Neural cell (in vitro differentiated cells): ENCODE results near the gene LIPK. TPM values are rescaled to one million over a fixed set of nuclear protein-coding genes. Genes with fewer than 3 reads are reported as not detected.
"Not testable (repeated sequence)": the region's sequence is repeated elsewhere in the genome, so short reads cannot be mapped to it uniquely, and the experiment has no call there.

Experiments
- H2AFZ ChIP-seq: fragments of 200-600, 300-800 bp; sonication (generic), shearing (Covaris generic); 2 replicates; pipeline ENCODE4 v1.6.0; 2014; ENCODE audit warnings: low read depth, mild to moderate bottlenecking, antibody characterized with exemption, low read length, moderate library complexity
- H3F3A ChIP-seq: fragments of 200-600 bp; shearing (Covaris generic); 2 replicates; pipeline ENCODE4 v1.6.1; 2016; ENCODE audit warnings: mild to moderate bottlenecking, moderate library complexity, mixed read lengths, antibody characterized with exemption, low read length; ENCODE audit not compliant: insufficient read depth, poor library complexity, severe bottlenecking
- H3K27ac ChIP-seq: fragments of 200-600, 300-800 bp; sonication (generic), shearing (Covaris generic); 2 replicates; pipeline ENCODE4 v1.5.1; 2014; ENCODE audit warnings: mild to moderate bottlenecking, low read length, moderate library complexity
- H3K27me3 ChIP-seq: fragments of 300-800, 200-600 bp; sonication (generic), shearing (Covaris generic); 2 replicates; pipeline ENCODE4 v1.6.0; 2014; ENCODE audit warnings: mild to moderate bottlenecking, low read depth, low read length, moderate library complexity; ENCODE audit not compliant: insufficient read depth
- H3K36me3 ChIP-seq: fragments of 300-800, 200-600 bp; sonication (generic), shearing (Covaris generic); 2 replicates; pipeline ENCODE4 v1.5.1; 2014; ENCODE audit warnings: mild to moderate bottlenecking, antibody characterized with exemption, low read length, moderate library complexity; ENCODE audit not compliant: insufficient read depth
- H3K4me2 ChIP-seq: fragments of 300-800, 200-600 bp; sonication (generic), shearing (Covaris generic); 2 replicates; pipeline ENCODE4 v1.6.0; 2014; ENCODE audit warnings: mild to moderate bottlenecking, low read length
- H3K4me3 ChIP-seq: fragments of 300-800, 200-600 bp; sonication (generic), shearing (Covaris generic); 2 replicates; pipeline ENCODE4 v1.5.1; 2014; ENCODE audit warnings: mild to moderate bottlenecking, low read length, moderate library complexity
- H3K79me2 ChIP-seq: fragments of 200-600 bp; shearing (Covaris generic); replicated peaks from 2 replicates; pipeline ENCODE4 v1.6.0; 2014; ENCODE audit warnings: mild to moderate bottlenecking, low read length, moderate library complexity; ENCODE audit not compliant: insufficient read depth
- H3K9ac ChIP-seq: fragments of 300-800, 200-600 bp; sonication (generic), shearing (Covaris generic); 2 replicates; pipeline ENCODE4 v1.6.1; 2016; ENCODE audit warnings: mild to moderate bottlenecking, low read length, mixed read lengths
- H3K9me2 ChIP-seq: fragments of 200-600 bp; shearing (Covaris generic); 2 replicates; pipeline ENCODE4 v1.6.1; 2016; ENCODE audit warnings: mild to moderate bottlenecking, low read length, mixed read lengths; ENCODE audit not compliant: insufficient read depth
- H3K9me3 ChIP-seq: fragments of 200-600, 300-800 bp; sonication (generic), shearing (Covaris generic); 2 replicates; pipeline ENCODE4 v1.6.1; 2016; ENCODE audit warnings: mild to moderate bottlenecking, mixed run types, low read length, moderate library complexity, mixed read lengths
- H4K20me1 ChIP-seq: fragments of 200-600 bp; shearing (Covaris generic); 2 replicates; pipeline ENCODE4 v1.6.1; 2016; ENCODE audit warnings: mild to moderate bottlenecking, mixed run types; ENCODE audit not compliant: insufficient read depth
- EP300 ChIP-seq: fragments of 450-650 bp; conservative IDR thresholded peaks from 2 replicates; pipeline ENCODE4 v1.6.1; 2014; ENCODE audit warnings: antibody characterized with exemption, mild to moderate bottlenecking, moderate library complexity; ENCODE audit not compliant: poor library complexity, severe bottlenecking
- EZH2 ChIP-seq: fragments of 200-600, 300-800 bp; shearing (Covaris generic), sonication (generic); IDR thresholded peaks from 2 replicates; pipeline ENCODE4 v1.6.1; 2014; ENCODE audit warnings: antibody characterized with exemption, low read length, borderline replicate concordance, mild to moderate bottlenecking; ENCODE audit not compliant: insufficient read depth, poor library complexity, severe bottlenecking
- MXI1 ChIP-seq: fragments of 450-650 bp; conservative IDR thresholded peaks from 2 replicates; pipeline ENCODE4 v1.6.1; 2014; ENCODE audit warnings: antibody characterized with exemption, mild to moderate bottlenecking; ENCODE audit not compliant: poor library complexity, severe bottlenecking
- POLR2AphosphoS5 ChIP-seq: IDR thresholded peaks from 2 replicates; pipeline ENCODE4 v1.6.1; 2012
- RAD21 ChIP-seq: fragments of 450-650 bp; conservative IDR thresholded peaks from 2 replicates; pipeline ENCODE4 v1.6.1; 2014; ENCODE audit warnings: antibody characterized with exemption, mild to moderate bottlenecking, moderate library complexity
- SMC3 ChIP-seq: fragments of 450-650 bp; conservative IDR thresholded peaks from 2 replicates; pipeline ENCODE4 v1.6.1; 2014; ENCODE audit warnings: antibody characterized with exemption, mild to moderate bottlenecking, moderate library complexity; ENCODE audit not compliant: poor library complexity
- TAF1 ChIP-seq: IDR thresholded peaks from 2 replicates; pipeline ENCODE4 v1.6.1; 2012; ENCODE audit warnings: low read depth
- polyA plus RNA-seq: library from polyadenylated mRNA; depleted of rRNA; stranded (reverse); fragments of >200 nt; gene quantifications from 2 replicates; pipeline ENCODE4 v1.2.3, GENCODE V29; 2014
- TF ChIP-seq, protein P1 (sequence below): IDR thresholded peaks from 2 replicates; pipeline ENCODE4 v1.6.1; 2012; ENCODE audit warnings: borderline replicate concordance
- TF ChIP-seq, protein P2 (sequence below): fragments of 450-650 bp; IDR thresholded peaks from 2 replicates; pipeline ENCODE4 v1.5.1; 2014; ENCODE audit warnings: antibody characterized with exemption, mild to moderate bottlenecking, moderate library complexity; ENCODE audit not compliant: poor library complexity, severe bottlenecking

Gene LIPK
- polyA plus RNA-seq, 1 donor from 2014 or later, result not detected

DNA sequence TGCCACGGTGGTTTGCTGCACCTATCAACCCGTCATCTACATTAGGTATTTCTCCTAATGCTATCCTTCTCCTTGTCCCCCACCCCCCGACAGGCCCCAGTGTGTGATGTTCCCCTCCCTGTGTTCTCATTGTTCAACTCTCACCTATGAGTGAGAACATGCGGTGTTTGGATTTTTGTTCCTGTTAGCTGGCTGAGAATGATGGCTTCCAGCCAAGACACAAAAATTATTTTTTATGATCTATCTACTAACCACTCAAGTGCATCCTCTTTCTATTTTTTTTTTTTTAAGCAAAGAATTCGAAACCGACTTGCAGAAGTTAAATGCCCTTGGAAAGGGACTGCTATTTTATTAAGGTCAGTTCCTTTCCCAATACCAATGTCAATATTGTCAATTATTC, 3.3 kb downstream of the LIPK start:
- not testable (repeated sequence) for H3K4me3 ChIP-seq, H3K79me2 ChIP-seq, H3K27me3 ChIP-seq, H3K27ac ChIP-seq, H2AFZ ChIP-seq, H3K9ac ChIP-seq, H3F3A ChIP-seq, H3K9me3 ChIP-seq, H3K4me2 ChIP-seq, H4K20me1 ChIP-seq, H3K36me3 ChIP-seq, H3K9me2 ChIP-seq

DNA sequence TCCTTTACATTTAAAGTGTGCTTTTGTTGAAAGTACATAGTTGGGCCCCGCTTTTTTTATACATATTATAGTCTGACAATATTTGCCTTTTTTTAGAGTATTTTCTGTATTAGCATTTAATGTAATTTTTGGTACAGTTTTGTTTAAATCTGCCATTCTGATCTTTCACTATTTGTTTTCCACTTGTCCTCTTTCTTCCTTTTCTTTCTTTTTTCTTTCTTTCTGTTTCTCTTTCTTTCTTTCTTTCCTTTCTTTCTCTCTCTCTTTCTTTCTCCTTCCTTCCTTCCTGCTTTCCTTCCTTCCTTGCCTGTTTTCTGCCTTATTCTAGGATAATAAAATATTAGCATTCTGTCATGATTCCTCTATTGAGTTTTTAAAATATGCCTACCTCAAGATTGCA, 9.5 kb downstream of the LIPK start:
- no peak overlapping the region for H2AFZ ChIP-seq
- H3F3A ChIP-seq, result no peaks in the 10 kb centered on the region
- no peak overlapping the region for H3K27ac ChIP-seq
- no peaks in the 10 kb centered on the region for H3K9me2 ChIP-seq
- H3K9me3 ChIP-seq, result no peaks in the 10 kb centered on the region
- H3K79me2 ChIP-seq, result no peaks in the 10 kb centered on the region
- H4K20me1 ChIP-seq, result no peaks in the 10 kb centered on the region
- TF ChIP-seq EP300 (no peak), RAD21 (no peak), TAF1 (no peak), SMC3 (no peak), MXI1 (no peak), POLR2AphosphoS5 (no peak)
- TF ChIP-seq, protein P1, sequence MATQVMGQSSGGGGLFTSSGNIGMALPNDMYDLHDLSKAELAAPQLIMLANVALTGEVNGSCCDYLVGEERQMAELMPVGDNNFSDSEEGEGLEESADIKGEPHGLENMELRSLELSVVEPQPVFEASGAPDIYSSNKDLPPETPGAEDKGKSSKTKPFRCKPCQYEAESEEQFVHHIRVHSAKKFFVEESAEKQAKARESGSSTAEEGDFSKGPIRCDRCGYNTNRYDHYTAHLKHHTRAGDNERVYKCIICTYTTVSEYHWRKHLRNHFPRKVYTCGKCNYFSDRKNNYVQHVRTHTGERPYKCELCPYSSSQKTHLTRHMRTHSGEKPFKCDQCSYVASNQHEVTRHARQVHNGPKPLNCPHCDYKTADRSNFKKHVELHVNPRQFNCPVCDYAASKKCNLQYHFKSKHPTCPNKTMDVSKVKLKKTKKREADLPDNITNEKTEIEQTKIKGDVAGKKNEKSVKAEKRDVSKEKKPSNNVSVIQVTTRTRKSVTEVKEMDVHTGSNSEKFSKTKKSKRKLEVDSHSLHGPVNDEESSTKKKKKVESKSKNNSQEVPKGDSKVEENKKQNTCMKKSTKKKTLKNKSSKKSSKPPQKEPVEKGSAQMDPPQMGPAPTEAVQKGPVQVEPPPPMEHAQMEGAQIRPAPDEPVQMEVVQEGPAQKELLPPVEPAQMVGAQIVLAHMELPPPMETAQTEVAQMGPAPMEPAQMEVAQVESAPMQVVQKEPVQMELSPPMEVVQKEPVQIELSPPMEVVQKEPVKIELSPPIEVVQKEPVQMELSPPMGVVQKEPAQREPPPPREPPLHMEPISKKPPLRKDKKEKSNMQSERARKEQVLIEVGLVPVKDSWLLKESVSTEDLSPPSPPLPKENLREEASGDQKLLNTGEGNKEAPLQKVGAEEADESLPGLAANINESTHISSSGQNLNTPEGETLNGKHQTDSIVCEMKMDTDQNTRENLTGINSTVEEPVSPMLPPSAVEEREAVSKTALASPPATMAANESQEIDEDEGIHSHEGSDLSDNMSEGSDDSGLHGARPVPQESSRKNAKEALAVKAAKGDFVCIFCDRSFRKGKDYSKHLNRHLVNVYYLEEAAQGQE, result no peak
- TF ChIP-seq, protein P2, sequence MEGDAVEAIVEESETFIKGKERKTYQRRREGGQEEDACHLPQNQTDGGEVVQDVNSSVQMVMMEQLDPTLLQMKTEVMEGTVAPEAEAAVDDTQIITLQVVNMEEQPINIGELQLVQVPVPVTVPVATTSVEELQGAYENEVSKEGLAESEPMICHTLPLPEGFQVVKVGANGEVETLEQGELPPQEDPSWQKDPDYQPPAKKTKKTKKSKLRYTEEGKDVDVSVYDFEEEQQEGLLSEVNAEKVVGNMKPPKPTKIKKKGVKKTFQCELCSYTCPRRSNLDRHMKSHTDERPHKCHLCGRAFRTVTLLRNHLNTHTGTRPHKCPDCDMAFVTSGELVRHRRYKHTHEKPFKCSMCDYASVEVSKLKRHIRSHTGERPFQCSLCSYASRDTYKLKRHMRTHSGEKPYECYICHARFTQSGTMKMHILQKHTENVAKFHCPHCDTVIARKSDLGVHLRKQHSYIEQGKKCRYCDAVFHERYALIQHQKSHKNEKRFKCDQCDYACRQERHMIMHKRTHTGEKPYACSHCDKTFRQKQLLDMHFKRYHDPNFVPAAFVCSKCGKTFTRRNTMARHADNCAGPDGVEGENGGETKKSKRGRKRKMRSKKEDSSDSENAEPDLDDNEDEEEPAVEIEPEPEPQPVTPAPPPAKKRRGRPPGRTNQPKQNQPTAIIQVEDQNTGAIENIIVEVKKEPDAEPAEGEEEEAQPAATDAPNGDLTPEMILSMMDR, result no peak
- no peak overlapping the region for H3K4me2 ChIP-seq
- no peaks in the 10 kb centered on the region for H3K36me3 ChIP-seq
- H3K9ac ChIP-seq, result no peak overlapping the region
- no peak overlapping the region for H3K4me3 ChIP-seq
- no peaks in the 10 kb centered on the region for H3K27me3 ChIP-seq

DNA sequence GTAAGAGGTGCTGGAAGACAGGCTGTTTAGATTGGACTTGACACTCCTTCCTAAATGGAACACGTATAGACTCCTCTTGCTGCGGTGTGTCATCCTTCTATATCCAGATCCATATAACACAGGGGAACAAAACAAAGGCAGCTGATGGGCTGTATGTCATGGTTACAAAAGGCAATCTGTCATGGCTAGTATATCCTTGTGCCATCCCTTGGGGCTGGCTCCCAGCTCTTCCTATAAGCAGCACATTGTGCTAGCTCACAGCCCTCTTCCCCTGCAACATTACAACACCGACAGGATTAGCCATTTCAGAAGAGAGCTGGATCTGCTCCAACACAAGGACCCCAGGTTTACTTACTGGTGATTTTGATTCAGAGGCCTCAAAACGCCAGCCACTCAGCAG, 15.3 kb downstream of the LIPK start:
- no peaks in the 10 kb centered on the region for H3K79me2 ChIP-seq
- H4K20me1 ChIP-seq, result no peaks in the 10 kb centered on the region
- TF ChIP-seq EZH2 (no peak), SMC3 (no peak), POLR2AphosphoS5 (no peak), EP300 (no peak), TAF1 (no peak), RAD21 (no peak)
- TF ChIP-seq, protein P1, result no peak
- TF ChIP-seq, protein P2, result no peak
- no peaks in the 10 kb centered on the region for H3K9me2 ChIP-seq
- no peaks in the 10 kb centered on the region for H3K36me3 ChIP-seq
- H3K27ac ChIP-seq, result no peak overlapping the region
- no peak overlapping the region for H2AFZ ChIP-seq
- no peak overlapping the region for H3K4me2 ChIP-seq
- no peaks in the 10 kb centered on the region for H3K9me3 ChIP-seq
- H3K27me3 ChIP-seq, result no peaks in the 10 kb centered on the region
- no peak overlapping the region for H3K9ac ChIP-seq
- no peak overlapping the region for H3K4me3 ChIP-seq
- H3F3A ChIP-seq, result no peaks in the 10 kb centered on the region
